SHP77 treated with DMSO at 0.1 percent for 48 hours (cell line): ENCODE data around the gene CLEC10A.
"Not testable (repeated sequence)": the region's sequence is repeated elsewhere in the genome, so short reads cannot be mapped to it uniquely, and the experiment has no call there.

Experiments
- DNase-seq: peaks from one replicate; lab custom pipeline; 2025; lab: John Stamatoyannopoulos, UW

Gene CLEC10A

DNA sequence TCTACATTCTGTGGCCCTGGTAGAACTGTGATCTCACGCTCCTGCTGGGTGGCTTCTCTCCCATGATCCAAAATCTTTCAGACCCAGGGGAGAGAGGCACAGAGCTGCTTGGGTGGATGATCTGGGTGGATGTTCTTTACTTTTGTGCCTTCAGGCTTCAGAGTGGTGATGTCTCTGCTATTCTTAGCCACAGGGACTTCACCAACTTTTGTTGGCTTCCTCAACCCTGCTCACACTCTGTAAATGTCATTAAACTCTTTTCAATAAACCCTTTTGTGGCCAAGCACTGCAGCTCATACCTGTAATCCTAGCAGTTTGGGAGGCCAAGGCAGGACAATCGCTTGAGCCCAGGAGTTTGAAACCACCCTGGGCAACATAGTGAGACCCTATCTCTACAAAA, 7.6 kb downstream of the CLEC10A start:
- DNase-seq = no peak

DNA sequence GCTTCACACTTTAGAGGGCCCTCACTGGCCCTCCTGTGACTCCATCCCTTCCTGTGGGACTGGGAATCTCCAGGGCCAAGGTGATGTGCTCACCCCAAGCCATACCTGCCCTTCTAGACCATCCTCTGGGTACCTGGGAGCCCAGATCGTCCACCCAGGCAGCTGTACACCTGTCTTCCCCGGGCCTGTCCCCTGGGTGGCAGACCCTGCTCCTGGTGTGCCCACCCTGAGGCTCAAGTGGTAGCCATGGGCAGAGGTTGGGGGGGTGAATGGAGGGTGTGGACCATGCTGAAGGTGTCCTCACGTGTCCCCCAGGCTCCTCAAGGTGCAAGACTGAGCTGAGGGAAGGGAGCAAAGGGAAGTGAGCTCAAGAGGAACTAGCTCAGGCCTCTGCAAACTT, 9.3 kb downstream of the CLEC10A start:
- DNase-seq = no peak

DNA sequence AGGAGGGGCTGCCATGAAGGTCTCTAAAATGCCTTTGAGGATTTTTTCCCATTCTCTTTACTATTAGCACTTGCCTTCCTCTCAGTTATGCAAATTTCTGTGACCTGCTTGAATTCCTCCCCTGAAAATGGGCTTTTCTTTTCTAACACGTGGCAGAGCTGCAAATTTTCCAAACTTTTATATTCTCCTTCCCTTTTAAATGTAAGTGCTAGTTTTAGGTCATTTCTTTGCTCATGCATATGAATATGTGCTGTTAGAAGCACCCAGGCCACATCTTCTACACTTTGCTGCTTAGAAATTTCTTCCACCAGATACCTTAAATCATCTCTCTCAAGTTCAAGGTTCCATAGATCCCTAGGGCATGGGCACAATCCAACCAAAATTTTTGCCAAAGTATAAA, 11.8 kb downstream of the CLEC10A start:
- DNase-seq = no peak

DNA sequence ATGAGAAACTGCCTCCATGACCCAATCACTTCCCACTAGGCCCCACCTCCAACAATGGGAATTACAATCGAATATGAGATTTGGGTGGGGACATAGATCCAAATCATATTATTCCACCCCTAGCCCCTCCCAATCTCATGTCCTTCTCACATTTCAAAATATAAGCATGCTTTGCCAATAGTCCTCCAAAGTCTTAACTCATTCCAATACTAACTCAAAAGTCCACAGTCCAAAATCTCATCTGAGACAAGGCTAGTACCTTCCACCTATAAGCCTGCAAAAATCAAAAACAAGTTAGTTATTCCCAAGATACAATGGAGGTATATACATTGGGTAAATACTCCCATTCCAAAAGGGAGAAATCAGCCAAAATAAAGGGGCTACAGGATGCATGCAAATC, 12.9 kb downstream of the CLEC10A start:
- no peak for DNase-seq

DNA sequence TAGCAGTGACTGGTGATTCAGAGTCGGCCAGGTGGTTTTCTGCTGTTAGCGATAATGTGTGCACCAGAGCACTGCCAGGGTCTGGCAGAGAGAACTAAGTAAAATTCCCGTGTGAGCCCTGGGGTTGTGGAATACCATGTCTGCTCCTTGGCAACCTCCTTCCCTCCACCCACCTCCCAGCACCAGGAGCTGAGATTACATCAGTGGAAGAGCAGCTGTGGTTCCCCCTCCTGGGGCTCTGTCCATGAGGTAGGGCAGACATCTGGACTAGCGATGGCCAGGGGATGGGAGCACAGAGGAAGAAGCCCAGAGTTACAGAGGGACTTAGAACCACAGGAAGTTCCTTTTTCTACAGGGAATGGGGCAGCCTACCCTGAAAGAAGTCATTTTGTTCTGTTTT, 15.8 kb downstream of the CLEC10A start:
- DNase-seq = no peak

DNA sequence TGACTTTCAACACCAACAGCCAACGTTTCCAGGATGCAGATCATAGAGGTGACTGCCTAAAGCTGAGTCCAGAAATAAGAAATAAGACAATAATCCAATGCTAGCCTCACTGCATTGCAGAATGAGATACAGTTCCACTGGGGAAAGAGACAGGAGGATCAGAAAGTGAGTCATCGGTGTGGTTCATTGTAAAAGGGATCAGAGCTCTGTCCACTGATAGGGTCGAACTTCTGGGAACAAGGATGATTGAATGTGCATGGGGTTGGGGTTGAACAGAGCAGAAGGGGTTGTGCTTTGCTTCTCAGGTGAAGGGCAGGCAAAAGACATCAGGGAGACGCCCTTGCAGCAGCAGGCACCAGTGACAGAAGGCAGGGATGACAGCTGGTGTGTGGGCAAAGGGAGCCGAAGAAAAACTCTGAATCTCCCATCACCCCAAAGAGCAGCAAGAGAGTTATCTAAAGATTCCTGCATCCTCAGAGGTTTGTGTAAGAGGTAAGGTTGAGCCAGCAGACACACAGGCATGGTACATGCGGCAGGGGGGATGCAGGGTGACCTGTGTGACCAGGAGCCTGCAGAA, 16.4 kb downstream of the CLEC10A start:
- no peak for DNase-seq

DNA sequence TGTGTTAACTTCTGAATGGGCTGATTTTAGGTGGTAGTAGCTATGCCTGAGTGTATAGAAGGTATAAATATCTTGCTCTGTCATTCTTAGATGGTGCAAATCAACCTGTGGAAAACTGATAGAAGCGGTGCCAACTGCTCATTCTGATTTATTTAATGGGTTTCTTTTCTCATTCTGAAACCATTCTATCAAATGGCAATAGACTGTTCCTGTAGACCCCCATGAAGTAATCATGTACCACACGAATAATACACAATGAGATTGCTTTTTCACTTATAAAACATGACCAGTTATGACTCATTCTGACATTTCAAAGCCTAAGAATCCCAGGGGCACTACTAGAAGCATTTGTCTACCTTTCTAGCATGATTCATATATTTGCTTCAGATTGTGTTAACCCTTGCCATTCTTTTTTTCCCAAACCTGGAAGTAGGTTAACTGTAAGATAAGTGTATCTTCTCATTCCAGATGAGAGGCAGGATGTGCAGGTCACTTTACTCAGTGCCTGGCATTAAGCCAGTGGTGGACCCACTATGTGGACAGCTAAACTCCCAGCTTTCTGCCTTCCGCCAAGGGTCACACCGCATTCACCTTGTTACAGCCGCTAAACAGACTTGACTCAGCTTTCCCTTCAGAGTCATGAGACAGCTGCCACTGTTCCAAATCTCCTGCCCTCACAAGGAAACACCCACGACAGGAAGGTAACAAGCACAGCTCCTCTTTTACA, 19.7 kb downstream of the CLEC10A start:
- DNase-seq = no peak

DNA sequence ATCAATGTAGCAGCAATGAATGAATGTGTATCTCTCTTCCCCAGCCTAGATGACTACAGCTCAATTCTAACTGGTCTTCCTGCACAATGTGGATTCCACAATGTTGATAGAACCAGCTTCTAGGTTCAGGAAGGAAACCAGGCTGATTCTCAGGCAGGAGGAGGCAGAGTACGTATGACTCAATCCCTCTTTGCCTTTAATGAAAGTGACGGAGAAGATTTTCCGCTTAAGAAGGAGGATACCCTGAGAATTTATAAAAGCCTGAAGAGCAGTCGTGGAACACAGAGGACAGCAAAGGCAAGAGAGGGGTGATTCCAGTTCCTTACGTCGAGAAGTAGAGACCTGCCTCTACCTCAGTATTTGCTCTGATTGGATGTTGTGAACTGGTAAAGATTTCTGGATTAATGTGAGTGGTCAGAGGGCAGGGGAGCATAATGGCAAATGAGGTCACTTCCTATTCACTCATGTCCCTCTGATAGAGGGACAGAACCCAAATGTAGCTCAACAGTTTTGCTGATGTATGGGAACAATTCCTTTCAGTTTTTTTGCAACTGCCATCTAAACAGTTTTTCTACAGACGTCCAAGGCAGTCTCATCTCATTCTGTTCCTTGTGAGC, 21.1 kb downstream of the CLEC10A start:
- DNase-seq = no peak

DNA sequence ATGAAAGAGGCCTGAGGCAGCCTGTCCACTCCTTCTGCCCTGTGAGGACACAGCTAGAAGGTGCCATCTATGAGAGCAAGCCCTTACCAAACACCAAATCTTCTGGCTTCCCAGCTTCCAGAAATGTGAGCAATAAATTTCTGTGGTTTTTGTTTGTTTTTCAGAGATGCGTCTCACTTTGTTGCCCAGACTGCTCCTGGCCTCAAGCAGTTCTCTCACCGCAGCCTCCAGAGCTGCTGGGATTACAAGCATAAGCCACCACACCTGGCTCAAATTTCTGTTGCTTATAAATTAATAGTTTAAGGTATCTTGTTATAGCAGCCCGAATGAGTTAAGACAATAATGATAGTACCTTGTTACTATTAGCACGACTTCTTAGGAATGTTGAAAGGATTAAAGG, 23.7 kb downstream of the CLEC10A start:
- DNase-seq = no peak

DNA sequence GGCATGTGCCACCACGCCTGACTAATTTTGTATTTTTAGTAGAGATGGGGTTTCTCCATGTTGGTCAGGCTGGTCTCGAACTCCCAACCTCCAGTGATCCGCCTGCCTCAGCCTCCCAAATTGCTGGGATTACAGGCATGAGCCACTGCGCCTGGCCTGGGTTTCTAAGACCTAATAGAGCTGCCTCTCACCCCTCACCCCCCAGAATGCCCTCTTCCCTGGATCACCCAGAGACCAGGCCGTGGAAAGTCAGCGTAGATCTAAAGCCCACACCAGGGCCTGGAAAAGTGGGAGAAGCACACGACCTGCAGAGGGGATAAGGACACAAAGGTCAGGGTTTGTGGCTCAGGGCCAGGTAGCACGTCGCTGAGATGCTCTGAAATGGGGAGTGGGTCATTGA, 29.5 kb downstream of the CLEC10A start:
- not testable (repeated sequence) for DNase-seq

DNA sequence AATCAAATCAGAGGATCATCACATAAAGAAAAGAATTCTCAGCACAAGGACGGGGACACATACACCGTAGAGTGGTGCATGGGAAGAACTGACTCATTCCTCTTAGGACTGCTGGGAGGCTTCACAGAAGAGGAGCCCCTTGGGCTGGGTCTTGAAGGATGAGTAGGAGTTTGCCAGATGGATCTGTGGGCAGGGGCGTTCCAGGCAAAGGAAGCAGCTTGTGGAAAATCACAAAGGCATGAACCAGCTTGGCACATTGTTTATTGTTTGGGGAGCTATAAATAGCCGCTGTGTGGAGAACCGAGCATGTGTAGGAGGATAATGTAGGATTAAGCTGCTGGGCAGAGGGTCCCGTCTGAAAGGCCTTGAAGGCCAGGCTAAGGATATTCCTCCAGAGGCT, 31.1 kb downstream of the CLEC10A start:
- no peak for DNase-seq

DNA sequence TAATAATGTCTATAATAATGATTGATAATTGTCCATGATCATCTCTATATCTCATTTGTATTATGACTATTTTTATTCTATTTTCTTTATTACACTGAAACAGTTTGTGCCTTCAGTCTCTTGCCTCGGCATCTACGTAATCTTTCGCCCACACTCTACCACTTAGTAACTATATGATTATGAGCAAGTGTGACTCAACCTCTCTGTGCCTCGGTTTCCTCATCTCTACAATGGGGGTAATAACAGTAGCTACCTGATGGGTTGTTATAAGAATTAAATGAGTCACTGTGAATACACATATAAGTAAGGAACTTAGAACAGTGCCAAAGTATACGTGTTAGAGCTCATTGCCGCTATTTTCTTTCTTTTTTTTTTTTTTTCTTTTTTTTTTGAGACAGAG, 32.5 kb downstream of the CLEC10A start:
- no peak for DNase-seq

DNA sequence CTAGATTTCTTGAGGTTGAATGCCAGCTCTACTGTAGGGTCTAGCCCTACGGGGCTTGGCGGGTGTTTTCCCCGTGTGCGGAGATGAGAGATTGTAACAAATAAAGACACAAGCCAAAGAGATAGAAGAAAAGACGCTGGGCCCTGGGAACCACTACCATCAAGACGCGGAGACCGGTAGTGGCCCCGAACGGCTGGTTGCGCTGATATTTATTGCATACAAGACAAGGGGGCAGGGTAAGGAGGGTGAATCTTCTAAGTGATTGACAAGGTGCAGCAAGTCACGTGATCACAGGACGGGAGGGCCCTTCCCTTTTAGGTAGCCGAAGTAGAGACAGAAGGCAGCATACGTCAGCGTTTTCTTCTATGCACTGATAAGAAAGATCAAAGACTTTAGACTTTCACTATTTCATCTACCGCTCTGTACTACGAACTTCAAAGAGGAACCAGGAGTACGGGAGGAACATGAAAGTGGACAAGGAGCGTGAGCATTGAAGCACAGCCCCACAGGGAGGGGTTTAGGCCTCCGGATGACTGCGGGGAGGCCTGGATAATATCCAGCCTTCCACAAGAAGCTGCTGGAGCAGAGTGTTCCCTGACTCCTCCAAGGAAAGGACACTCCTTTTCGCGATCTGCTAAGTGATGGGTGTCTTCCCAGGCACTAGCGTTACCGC, 33.2 kb downstream of the CLEC10A start:
- DNase-seq = not testable (repeated sequence)

DNA sequence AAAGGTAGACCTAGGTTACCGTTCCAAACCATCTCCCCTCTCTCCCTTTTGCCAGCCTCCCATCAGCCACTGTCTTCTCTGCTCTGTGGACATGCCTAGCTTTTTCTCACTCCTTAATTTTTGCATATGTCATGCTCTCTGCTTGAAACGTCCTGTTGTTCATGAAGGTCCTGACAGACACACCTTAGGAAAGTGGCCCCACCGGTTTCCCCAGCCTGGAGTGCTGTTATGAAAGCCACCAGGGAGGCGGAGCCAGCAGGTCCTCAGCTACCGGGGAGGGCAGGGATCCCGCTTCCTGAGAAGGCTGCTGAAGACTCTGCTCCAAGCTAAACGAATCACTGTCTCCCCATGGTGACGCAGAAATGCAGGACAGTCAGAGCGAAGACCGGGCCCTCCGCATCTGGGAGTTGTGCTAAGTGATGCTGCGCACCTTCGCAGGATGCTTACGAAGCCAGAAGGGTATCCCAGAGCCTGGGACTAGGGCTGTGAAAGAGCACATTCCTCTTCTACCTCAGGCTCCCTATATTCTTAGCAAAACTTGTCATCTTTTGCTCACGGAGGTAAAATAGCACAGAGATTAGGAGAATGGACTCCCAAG, 33.8 kb downstream of the CLEC10A start:
- DNase-seq = no peak

DNA sequence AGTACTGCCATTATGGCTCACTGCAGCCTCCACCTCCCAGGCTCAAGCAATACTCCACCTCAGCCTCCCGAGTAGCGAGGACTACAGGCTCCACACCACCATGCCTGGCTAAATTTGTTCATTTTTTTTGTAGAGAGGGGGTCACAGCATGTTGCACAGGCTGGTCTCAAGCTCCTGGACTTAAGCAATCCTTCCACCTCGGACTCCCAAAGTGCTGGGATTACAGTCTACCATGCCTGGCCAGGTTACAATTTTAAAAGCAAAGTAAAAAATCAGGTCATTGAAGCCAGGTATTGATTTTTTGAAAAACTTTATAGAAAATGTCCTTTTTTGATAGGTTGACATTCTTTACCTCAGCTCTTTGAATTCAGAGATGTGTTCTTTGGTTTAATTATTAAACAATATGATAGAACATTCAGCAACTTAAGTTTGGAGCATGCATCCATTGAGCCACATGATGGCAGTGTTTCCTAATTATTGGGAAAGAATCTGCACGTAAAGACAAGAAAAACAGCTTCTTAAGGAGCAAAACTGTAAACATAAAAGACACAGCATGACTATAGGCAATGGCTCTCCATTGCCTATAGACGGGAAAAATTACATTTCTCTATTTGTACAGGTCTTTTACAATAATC, 34.4 kb downstream of the CLEC10A start:
- peak; percentile 83 for DNase-seq

DNA sequence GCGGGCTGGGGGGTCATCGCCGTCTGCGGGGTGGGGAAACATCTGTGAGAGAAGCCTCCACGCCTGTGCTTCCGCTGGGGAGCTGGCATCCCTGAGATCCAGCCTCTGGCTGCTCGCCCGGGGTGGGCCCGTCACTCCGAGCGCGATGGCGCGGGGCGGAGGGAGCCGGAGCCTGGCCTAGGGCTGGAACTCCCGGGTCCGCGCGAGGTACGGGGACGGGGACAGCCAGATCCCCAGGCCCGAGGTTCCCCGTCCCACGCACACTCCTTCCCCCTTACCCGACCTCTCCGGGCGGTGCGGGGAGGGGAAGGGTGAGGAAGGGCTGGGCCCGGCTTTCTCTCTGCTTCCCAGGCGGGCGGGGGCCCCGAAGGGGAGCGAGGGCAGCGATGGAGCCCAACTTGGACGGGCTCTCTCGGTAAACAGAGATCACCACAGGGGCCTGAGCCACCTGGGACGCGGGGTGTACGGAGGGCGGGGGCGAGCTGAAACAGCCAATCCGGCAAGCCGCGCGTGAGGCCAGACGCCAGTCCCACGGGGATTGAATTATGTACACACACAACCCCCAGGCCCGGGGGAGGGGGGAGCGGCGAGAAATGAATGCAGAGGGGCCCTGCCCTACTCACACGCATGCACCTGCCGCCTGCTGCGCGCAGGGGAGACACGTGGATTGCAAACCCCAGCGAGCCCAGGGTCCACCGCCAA, 36.4 kb downstream of the CLEC10A start, which contains the start of gene SLC16A11:
TSS of gene SLC16A11 (minus strand) at position 596 of the 702 bp plus-strand sequence. CDS start at position 17, 579 bp downstream.
- peak; percentile 45 for DNase-seq

DNA sequence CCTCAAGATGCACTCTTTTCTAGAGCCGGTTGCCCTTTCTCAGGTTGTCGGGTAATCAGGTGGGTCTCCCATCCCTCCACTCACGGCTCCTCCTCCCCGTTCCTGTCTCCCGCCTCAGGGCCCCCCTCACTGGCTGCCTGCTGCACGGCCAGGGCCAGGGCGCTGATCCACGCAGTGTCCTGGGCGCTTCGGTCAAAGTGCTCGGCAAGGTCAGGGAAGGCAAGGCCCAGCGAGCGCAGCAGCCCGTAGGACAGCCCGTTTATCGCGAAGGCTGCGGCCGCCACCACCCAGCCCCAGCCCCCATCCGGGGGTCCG, 36.9 kb downstream of the CLEC10A start:
- no peak for DNase-seq

DNA sequence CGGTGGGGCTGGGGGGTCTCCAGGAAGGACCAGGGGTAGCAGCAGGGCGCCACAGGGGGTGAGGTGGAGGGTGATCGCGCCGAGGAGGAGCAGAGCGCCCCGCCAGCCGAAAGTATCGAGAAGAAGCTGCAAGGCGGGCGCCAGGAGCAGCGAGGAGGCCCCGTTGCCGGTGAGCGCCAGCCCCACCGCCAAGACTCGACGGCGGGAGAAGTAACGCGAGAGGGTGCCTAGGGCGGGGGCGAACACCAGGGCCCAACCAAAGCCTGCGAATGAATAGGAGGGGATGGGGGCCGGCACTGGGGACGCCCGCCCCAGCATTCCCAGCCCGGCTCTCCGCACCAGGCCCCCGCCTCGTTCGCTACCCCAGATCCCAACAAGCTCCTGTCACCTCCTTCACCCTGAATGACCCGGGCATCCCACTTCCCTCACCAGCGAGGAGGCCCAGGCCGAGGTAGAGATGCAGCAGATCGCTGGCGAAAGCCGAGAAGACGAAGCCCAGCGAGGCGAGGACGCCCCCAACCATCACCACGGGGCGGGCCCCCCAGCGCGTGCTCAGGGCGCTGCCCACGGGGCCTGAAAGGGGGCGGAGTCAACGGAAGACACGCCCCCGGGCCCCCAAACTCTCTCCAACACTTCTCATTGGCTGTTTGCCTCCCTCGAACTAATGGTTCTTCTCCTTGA, 37.4 kb downstream of the CLEC10A start:
- no peak for DNase-seq

DNA sequence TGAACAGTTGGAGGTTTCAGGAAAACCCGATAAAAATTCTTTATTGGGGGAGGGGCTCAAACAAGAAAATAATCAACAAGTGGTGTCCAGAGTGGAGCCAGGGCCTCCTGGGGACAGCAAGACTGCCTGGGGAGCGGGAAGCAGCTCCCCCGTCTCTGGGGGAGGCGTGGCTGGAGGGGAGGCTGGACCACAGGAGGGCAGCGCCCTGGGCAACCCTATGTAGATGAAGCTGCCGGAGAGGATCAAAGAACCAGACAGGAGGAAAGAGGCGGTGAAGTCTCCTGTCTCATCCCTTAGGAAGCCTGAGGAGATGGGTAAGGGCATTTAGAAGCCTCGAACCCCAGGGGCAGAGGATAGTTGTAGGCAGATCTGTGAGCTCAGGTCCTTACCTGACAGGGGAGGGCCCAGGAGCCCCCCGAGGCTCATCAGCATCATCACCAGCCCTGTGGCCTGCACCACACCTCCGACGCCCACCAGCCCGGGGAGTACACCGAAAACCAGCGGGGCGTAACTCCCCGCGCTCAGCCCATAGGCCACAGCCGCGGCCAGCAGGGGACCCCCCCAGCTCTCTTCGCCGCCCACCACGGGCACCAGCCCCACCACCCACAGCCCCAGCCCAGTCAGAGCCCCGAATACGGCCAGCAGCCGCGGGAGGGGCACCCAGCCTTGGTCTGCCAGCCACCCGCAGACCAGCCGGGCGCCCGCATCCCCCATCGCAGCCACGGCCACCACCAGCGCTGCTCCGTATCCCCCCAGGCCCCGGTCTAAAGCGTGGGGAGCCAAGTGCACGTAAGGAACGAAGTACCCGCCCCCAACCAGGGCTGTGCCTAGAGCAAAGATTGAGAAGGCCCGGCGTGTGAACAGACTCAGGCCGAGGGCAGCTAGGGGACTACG, 38.2 kb downstream of the CLEC10A start:
- DNase-seq = no peak

DNA sequence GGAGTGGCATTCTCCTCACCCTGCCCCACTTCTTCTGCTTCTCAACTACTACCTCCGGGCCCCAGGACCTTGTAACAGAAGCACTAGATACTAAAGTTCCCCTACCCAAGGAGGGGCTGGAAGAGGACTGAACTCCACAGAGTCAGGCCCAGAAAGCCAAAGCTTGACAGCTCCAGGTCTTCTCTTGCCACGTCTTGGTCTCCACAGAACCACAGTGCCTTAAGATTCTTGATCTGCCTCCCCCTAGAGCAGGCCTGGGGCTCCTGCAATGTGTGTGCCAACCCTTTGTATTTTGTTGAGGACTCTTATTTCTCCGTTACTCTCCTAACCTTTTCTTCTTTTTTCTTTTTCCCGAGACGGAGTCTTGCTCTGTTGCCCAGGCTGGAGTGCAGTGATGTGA, 40.2 kb downstream of the CLEC10A start:
- no peak for DNase-seq
